H54 (cell line): ENCODE data around the gene CHMP4A.
"Not testable (repeated sequence)": the region's sequence is repeated elsewhere in the genome, so short reads cannot be mapped to it uniquely, and the experiment has no call there.

Experiments used
- DNase-seq: peaks from one replicate; pipeline ENCODE4 v3.0.0; 2011; ENCODE audit warnings: low spot score, mixed read lengths; ENCODE audit not compliant: insufficient read length
- FAIRE-seq: peaks from 3 replicates; lab custom pipeline; 2011; peaks lifted over from hg19 to GRCh38; lab: Jason Lieb, UNC
- POLR2A ChIP-seq: IDR thresholded peaks from 2 replicates; pipeline ENCODE4 v1.6.1; 2011; ENCODE audit warnings: low read depth, mild to moderate bottlenecking, low read length

The CHMP4A gene

DNA sequence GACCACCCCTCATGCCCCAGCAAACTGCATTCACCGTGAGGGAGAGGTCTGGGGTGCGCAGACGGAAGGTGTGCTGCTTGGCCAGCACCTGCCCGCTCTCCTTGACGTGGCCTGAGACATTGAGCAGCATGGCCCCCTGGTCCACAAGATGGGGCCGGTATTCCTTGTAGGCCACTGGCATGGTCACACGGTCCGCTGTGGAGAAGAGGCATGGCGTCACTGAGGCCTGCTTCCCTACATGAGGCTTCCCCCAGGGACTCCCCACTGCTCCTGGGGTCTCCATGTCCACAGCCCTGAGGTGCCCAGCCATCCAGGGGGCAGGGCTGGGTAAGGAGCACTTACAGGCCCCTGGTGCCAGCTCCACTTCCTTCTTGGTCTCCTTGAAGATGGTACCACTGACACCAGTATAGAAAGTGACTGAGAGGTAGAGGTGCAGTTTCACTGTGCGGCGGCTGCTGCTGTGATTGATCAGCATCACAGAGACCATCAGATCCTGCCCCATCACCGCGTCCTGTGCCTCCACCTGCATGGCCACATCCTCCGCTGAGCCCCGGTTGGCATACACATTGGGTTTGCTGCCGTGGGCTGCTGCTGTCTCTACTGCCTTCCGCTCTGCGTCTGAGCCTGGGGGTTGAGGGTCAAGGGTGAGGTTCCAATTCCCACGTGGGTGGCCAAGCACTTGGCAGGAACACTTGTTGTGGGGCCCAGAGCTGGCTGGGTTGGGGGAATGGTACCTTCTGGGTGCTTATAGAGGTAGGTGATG, 41.5 kb upstream of the CHMP4A start:
- DNase-seq (no peak), FAIRE-seq (no peak)
- TF ChIP-seq POLR2A, result no peak

DNA sequence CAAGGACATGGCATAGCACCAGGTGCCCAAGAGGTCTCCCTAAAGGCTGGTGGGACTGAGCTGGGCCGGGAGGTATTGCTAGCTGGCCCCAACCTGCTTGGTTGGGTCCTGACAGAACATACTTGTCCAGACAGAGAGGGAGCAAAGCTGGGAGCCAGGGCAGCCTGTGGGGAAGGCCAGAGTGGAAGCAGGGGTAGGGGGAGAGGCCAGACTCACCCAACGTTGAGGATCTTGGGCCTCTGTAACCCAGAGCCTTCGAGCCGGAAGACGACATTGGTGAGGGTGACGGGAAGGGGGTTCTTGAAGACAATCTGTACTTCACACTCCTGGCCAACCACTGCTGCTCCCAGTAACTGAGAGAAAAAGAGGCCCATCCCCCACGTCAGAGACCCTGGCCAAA, 40.6 kb upstream of the CHMP4A start:
- TF ChIP-seq POLR2A, result no peak
- FAIRE-seq, result no peak

DNA sequence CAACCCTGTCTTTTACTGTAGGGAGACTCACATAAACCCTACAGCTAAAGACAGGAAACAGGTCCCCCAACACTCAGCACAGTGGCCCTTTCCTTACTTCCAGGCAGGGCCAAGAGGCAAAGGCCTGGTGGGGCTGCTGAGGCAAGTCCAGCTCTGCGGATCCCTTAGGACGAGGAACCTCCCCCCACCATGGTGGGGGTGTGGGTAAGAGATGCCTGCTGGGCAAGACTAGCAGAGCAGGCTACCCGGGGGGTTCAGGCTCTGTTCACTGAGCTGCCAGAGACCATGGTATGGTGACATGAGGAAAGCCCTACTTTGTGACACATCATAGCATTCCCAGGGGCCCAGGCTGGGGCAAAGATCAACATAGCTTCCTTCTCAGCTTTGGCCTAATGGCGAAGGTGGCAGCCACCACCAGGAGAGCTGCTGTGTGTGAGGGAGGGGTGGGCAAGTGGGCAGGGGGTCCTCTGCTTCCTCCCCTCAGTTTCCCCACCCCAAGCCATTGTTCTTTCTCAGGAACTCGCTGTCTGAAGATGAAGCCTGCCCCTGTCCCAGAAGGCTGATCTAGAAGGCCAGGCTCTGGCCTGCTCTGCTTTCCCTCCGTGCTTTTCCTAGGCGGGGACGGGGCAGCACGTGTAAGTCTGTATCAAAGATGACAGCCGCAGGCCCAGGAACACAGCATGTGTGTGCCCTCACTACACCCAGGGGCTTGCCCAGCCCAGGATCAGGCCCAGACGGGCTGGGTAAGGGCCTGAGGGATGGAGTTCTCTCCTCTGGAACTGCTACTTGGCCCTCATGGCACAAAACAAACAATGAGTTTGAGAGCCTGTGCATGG, 39.2 kb upstream of the CHMP4A start:
- no peak for TF ChIP-seq POLR2A
- DNase-seq (no peak), FAIRE-seq (no peak)

More for the DNA sequence above, 40.6 kb upstream of the CHMP4A start:
- DNase-seq, result no peak

DNA sequence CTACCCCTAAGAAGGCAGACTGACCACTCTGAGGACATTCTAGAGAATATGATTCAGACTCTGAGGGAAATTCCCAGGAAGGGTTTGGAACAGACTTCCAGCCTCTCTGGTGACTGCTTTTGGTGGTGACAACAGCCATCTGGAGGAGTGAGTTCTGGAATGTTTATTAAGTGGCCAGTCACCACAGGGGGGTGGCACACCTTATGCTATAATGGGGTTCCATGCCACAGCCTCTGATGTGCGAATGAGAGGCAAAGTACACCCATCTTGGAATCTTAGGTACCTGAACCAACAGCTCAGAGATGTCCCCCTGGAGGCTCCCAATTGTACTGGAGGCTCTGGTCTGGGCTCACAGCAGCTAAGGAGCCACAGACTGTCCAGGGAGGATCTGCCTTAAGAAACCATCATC, 38.6 kb upstream of the CHMP4A start:
- no peak for DNase-seq
- no peak for FAIRE-seq

DNA sequence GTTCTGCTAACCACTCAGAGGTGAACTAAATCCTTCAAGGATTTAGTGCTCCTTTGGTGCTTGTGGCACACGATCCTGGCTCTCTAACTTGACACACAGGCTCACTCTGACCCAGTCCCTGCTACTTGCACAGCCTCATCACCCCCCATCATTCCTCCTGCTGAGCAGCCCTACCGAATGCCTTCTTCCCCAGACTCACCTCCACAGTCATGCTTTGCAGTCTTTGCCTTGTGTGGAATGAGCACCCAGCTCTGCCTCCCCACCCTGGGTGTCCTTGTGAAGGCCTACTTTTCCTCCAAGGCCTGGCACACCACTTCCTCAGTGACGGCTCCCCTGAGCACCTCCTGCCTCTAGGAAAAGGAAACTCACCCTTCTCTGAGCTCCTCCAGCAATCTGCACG, 37.1 kb upstream of the CHMP4A start:
- FAIRE-seq (no peak), DNase-seq (no peak)
- TF ChIP-seq POLR2A, result no peak

More for the DNA sequence above, 38.6 kb upstream of the CHMP4A start:
- no peak for TF ChIP-seq POLR2A

DNA sequence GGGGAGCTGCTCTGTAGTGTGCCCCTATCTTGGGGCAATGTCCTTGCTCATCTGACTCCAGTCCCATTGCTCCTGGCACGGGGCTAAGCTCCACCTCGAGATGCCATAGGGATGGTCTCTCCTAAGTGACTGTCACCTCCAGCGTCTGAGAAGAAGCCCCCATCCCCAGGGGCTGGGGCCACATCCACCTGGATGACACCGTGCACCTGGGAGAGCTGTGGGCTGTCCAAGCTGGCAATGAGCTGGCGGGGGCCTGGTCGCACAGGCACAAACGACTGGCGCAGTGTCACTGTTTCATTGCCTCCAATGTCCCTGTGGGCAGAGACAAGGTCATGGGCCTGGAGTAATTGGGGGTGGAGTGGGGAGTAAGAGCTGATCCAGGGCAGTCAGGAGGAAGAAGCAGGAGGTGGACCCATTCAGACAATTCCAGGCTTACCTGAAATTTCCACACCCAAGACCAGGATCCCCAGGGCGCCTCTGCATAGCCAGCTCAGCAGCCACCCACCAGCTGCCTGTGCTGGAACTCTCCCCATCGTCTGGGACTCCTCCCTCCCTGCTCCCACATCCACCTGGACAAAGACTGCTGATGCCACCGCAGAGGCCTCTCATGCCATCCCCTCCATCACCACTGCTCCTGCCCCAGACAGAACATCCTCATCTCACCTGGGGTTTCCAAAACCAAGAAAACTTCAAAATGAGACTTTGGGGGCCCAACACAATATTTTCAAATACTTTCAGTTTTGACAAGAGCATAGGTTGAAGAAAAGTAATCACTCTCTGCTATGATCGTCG, 36.1 kb upstream of the CHMP4A start:
- FAIRE-seq (no peak), DNase-seq (no peak)
- TF ChIP-seq POLR2A, result no peak

DNA sequence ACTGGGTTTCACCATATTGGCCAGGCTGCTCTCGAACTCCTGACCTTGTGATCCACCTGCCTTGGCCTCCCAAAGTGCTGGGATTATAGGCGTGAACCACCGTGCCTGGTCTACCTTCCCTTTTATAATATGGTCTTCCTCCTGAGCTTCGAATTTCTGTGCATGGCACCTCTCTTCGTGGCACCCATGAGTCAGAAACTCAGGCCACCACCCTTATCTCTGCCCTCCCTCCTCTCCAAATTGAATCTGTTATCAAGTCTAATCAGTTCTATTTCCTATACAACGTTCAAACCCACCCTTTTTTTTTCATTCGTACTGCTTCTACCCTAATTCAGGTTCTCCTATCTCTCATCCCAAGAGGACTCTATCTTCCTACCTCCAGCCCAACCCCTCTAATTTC, 34.1 kb upstream of the CHMP4A start:
- DNase-seq (no peak), FAIRE-seq (no peak)
- TF ChIP-seq POLR2A, result no peak

DNA sequence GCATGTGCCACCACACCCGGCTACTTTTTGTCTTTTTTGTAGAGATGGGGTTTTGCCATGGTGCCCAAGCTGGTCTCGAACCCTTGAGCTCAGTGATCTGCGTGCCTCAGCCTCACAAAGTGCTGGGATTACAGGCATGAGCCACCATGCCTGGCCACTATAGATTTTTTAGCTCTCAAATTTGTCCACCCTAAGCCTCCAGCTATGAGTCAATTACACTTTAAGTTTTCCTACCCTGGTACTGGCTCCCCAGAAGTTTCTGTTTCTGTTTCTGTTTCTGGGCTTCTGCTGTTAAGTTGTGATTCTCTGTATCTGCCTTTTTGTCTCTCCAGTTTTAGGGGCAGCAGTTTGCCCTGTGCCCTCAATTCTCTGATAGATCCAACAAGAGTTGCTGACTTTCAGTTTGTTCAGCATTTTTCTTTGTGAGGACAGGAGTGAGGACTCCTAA, 33.5 kb upstream of the CHMP4A start:
- no peak for TF ChIP-seq POLR2A
- DNase-seq (no peak), FAIRE-seq (no peak)

DNA sequence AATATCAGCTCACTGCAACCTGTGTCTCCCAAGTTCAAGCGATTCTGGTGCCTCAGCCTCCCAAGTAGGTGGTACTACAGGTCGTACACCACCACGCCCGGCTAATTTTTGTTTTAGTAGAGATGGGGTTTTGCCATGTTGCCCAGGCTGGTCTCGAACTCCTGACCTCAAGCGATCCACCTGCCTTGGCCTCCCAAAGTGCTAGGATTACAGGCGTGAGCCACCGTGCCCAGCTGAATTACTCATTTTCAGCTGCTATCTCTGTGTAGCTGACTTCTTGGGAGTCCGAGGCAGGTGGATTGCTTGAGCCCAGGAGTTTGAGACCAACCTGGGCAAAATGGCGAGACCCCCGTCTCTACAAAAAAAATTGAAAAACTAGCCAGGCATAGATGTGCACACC, 32.1 kb upstream of the CHMP4A start:
- FAIRE-seq, DNase-seq: not testable (repeated sequence)

DNA sequence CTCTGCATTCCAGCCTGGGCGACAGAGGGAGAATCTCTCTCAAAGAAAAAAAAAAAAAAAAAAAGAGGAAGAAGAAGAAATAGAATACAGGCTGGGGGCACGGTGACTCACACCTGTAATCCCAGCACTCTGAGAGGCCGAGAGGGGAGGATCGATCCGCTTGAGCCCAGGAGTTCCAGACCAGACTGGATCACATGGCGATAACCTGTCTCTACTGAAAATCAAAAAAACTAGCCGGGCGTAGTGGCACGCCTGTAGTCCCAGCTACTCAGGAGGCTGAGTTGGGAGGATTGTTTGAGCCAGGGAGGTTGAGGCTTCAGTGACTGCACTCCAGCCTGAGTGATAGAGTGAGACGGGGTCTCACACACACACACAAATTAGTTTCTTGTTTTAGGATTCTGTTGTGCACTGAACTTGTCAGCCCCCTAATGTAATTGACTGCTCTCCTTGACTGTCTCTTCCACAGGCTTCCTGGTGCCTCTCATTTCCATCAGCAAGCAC, 30.1 kb upstream of the CHMP4A start:
- DNase-seq, result no peak
- no peak for TF ChIP-seq POLR2A
- FAIRE-seq, result no peak

DNA sequence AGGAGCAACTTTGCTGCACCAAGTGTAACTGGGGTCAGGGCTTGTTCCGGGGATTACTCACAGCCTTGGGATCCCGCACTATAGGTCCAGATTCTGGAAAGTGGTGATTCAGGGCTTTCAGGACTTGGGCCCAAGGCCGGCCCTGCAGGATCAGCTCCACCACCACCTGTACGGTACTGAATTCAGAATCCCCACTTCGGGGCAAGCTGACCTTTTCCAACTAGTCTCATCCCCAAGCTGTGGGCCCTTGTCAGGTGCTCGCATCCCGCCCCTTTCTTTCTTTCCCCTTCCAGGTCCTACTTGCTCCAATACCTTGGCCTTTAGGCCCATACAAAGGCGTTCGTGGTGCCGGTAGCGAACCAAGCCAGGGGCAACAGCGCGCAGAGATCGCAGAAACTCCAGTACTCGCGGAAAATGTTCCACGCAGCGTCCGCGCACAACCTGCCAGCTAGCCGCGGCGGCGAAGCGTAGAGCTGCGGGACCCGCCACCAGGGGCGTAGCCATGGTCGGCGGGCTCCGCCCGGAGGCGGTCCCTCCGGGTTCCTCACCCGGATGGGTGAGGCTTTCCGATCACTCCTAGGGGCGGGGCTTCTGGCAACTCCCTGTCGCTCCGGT, 28.6 kb upstream of the CHMP4A start:
- FAIRE-seq, result no peak
- DNase-seq, result peak; percentile 85
- TF ChIP-seq POLR2A, result no peak; the same call in 1 of the 2 replicates

DNA sequence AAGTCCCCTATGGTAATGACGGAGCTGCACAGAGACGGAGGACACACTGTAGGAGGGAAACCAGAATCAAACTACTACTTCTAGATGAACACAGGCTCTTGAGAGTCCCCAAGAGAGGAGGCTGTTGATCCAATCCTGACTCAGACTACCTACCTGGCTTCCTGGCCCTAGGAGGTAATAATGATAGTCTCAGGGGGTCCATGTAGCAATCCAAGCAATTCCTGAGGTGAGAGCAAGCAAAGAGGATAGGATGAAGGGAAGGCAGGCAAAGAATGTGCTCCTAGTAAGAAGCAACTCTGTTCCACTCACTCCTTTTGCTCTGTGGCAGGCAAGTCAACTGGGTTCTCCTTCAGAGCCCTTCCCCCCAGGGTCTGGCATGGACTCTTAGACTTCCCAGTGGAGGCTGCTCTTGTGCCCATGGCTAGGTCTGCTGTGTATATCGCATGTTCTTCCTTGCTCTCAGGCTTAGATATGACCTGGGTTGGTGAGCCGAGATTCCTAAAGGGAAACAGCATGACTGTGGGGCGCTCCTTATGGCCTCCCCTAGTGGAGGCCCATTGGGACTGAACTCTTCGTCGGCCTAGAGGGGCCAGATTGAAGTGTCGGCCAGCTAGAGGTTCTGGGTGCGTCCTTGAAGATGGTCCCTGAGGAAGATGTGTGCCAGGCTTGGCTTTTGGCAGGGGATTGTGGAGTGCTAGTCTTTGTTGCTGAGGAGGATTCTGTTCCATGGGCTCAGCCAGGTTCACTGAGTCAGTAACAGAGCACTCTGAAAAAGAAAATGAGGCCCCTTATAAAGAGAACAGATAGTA, 27.0 kb upstream of the CHMP4A start:
- TF ChIP-seq POLR2A, result no peak
- FAIRE-seq, result no peak
- DNase-seq, result no peak

DNA sequence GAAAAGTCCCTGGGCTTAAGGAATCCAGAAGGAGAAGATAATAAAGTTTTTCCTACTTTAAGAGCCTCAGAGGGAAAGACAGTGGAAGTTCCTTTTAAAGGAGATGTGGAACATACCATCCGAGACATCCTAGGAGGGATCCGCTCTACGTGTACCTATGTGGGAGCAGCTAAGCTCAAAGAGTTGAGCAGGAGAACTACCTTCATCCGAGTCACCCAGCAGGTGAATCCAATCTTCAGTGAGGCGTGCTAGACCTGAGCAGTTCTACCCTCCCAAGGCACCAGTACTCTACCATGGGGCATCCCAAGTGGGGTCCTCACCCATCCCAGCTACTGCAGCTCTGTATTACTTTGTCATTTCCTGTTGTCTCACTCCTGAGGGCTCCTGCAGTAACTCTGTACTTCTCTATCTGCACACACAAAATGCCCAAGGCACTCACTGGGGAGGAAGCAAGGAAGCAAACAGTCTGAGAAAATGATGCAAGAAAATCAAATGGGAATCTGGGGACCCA, 25.3 kb upstream of the CHMP4A start:
- no peak for TF ChIP-seq POLR2A
- no peak for FAIRE-seq
- DNase-seq, result no peak
